HepG2 (cell line): ENCODE measurements around the gene NPS. TPM values are rescaled to one million over a fixed set of nuclear protein-coding genes. Genes with fewer than 3 reads are reported as not detected.
A peak's percentile ranks its signal among the peaks of the same experiment; 100 is the strongest.

Experiments
- ATAC-seq: fragments of 200-7000 bp; cut with Tn5 transposase; 3 replicates; pipeline ENCODE4 v1.9.1; 2020; ENCODE audit warnings: mild to moderate bottlenecking, moderate library complexity
- BruUV-seq: library from RNA; stranded (reverse); fragments of 400-500 nt; replicated peaks from 2 replicates; lab custom pipeline; 2021; lab: Mats Ljungman, UMichigan
- CTCF ChIA-PET: fragments of 300-600 bp; formaldehyde crosslinking; extraction: SDS; loops from one replicate; lab custom pipeline; 2021; ENCODE audit warnings: low total read pairs, inconsistent platforms, low intra/inter-chr PET ratio; lab: Yijun Ruan, JAX
- POLR2A ChIA-PET: fragments of 350-600 bp; sonication (Branson Sonifier 250); formaldehyde crosslinking; loops from one replicate; lab custom pipeline; 2020; ENCODE audit warnings: antibody characterized with exemption, inconsistent platforms; lab: Yijun Ruan, JAX
- DNase-seq: peaks from one replicate; pipeline ENCODE4 v3.0.0-alpha.2; 2015; ENCODE audit warnings: low spot score
- FAIRE-seq: peaks from 3 replicates; lab custom pipeline; 2011; peaks lifted over from hg19 to GRCh38; lab: Jason Lieb, UNC
- H2AFZ ChIP-seq: one replicate; pipeline ENCODE4 v1.6.1; 2011; ENCODE audit warnings: low read length, inconsistent platforms
- H3K27ac ChIP-seq: fragments of 300-600 bp; 3 replicates; pipeline ENCODE4 v1.8.0; 2011; ENCODE audit warnings: mixed run types, mild to moderate bottlenecking, mixed read lengths, low read length, inconsistent platforms; ENCODE audit not compliant: insufficient read depth; ENCODE audit errors: extremely low read length
- H3K27me3 ChIP-seq, 2 experiments: fragments of 200-600 bp in 1 of 2; 2 replicates in 1 of 2; 3 replicates in 1 of 2; pipeline versions ENCODE4 v1.6.0 to v1.8.0; 2011; ENCODE audit warnings: low read length in 2 of 2, mild to moderate bottlenecking in 2 of 2, moderate library complexity in 2 of 2, inconsistent platforms in 1 of 2; ENCODE audit not compliant: insufficient read depth in 2 of 2, control insufficient read depth in 1 of 2
- H3K36me3 ChIP-seq, 2 experiments: fragments of 200-600 bp in 1 of 2; replicated peaks in 1 of 2; 2 replicates in 1 of 2; 3 replicates in 1 of 2; pipeline versions ENCODE4 v1.5.1 to v1.8.0; 2011; ENCODE audit warnings: low read length in 2 of 2, inconsistent platforms in 1 of 2; ENCODE audit not compliant: insufficient read depth in 2 of 2, control insufficient read depth in 1 of 2
- H3K4me1 ChIP-seq: 2 replicates; pipeline ENCODE4 v1.5.1; 2012; ENCODE audit warnings: low read length, inconsistent platforms; ENCODE audit not compliant: insufficient read depth
- H3K4me2 ChIP-seq: 2 replicates; pipeline ENCODE4 v1.6.0; 2011; ENCODE audit warnings: low read depth, low read length, inconsistent platforms
- H3K4me3 ChIP-seq, 3 experiments: fragments of 200-600 bp in 1 of 3; sonication (generic), shearing (Covaris generic) in 1 of 3; replicated peaks in 1 of 3; 2 replicates each; pipeline ENCODE4 v1.5.1; 2011 to 2016; ENCODE audit warnings: low read length in 3 of 3, inconsistent platforms in 2 of 3, low read depth in 2 of 3, mild to moderate bottlenecking in 2 of 3, control low read depth in 1 of 3, mixed read lengths in 1 of 3; ENCODE audit not compliant: insufficient read depth in 1 of 3
- H3K79me2 ChIP-seq: one replicate; pipeline ENCODE4 v1.6.1; 2011; ENCODE audit warnings: low read length, inconsistent platforms; ENCODE audit not compliant: insufficient read depth
- H3K9ac ChIP-seq: 2 replicates; pipeline ENCODE4 v1.6.0; 2011; ENCODE audit warnings: mild to moderate bottlenecking, low read depth, low read length, inconsistent platforms; ENCODE audit not compliant: insufficient read depth
- H3K9me3 ChIP-seq: 2 replicates; pipeline ENCODE4 v1.5.1; 2012; ENCODE audit warnings: mild to moderate bottlenecking, low read length
- H4K20me1 ChIP-seq: 2 replicates; pipeline ENCODE4 v1.6.0; 2011; ENCODE audit warnings: inconsistent platforms, mild to moderate bottlenecking, low read length, moderate library complexity; ENCODE audit not compliant: insufficient read depth
- ARNTL ChIP-seq: sonication (generic); formaldehyde crosslinking; IDR thresholded peaks from 2 replicates; pipeline ENCODE4 v1.4.0; 2020; ENCODE audit warnings: mild to moderate bottlenecking, missing genetic modification reagents
- CHD2 ChIP-seq: IDR thresholded peaks from 2 replicates; pipeline ENCODE4 v1.6.1; 2011; ENCODE audit warnings: low read depth, low read length, improper control_type of control experiment
- KMT2A ChIP-seq: sonication (generic); formaldehyde crosslinking; IDR thresholded peaks from 2 replicates; pipeline ENCODE4 v1.4.0; 2020; ENCODE audit warnings: missing genetic modification reagents
- MED13 ChIP-seq: sonication (generic); formaldehyde crosslinking; IDR thresholded peaks from 2 replicates; pipeline ENCODE4 v1.5.0; 2020; ENCODE audit warnings: missing genetic modification reagents
- NCOA5 ChIP-seq: sonication (generic); formaldehyde crosslinking; IDR thresholded peaks from 2 replicates; pipeline ENCODE4 v1.4.0; 2020; ENCODE audit warnings: missing genetic modification reagents
- PRDM15 ChIP-seq: sonication (generic); formaldehyde crosslinking; IDR thresholded peaks from 2 replicates; pipeline ENCODE4 v1.4.0; 2020; ENCODE audit warnings: missing genetic modification reagents
- SIN3B ChIP-seq: fragments of 150-350 bp; IDR thresholded peaks from 2 replicates; pipeline ENCODE4 v1.6.1; 2014; ENCODE audit warnings: low read length
- TOE1 ChIP-seq: sonication (generic); formaldehyde crosslinking; IDR thresholded peaks from 2 replicates; pipeline ENCODE4 v1.4.0; 2020; ENCODE audit warnings: mild to moderate bottlenecking, missing genetic modification reagents
- ZNF44 ChIP-seq: sonication (generic); formaldehyde crosslinking; IDR thresholded peaks from 2 replicates; pipeline ENCODE4 v1.5.1; 2020; ENCODE audit warnings: mild to moderate bottlenecking, missing genetic modification reagents
- ZNF687 ChIP-seq: sonication (generic); formaldehyde crosslinking; IDR thresholded peaks from 2 replicates; pipeline ENCODE4 v1.5.1; 2020; ENCODE audit warnings: mild to moderate bottlenecking, missing genetic modification reagents, moderate library complexity
- ZNF781 ChIP-seq: sonication (generic); formaldehyde crosslinking; IDR thresholded peaks from 2 replicates; pipeline ENCODE4 v1.5.1; 2020; ENCODE audit warnings: borderline replicate concordance, mild to moderate bottlenecking, missing genetic modification reagents; ENCODE audit errors: not compliant biosample characterization
- WGBS: methylation state at CpG from one replicate; pipeline ENCODE4 v1.1.6; 2017; ENCODE audit warnings: low lambda C conversion rate; 5-methylcytosine and 5-hydroxymethylcytosine counted together
- in situ Hi-C: cut with HindIII; loops from 2 replicates; pipeline ENCODE4 v1.10.0; 2017; ENCODE audit warnings: low pct_unique_long_range_greater_than_20kb; ENCODE audit not compliant: extremely low pct_ligation_motif_present
- intact Hi-C: fragments of 100-400 bp; cut with micrococcal nuclease; formaldehyde crosslinking; loops from one replicate; pipeline ENCODE4 v1.10.0; 2022; ENCODE audit not compliant: unreplicated experiment
- polyA plus RNA-seq, 8 experiments: library from polyadenylated mRNA; depleted of rRNA in 3 of 8; stranded (reverse) in 7 of 8; unstranded in 1 of 8; fragments of >200 nt; fragmentation: Illumina TruSeq in 4 of 8; extraction: Trizol in 4 of 8; gene quantifications; 2 replicates each; pipeline versions ENCODE4 v1.2.1 to v1.2.3, GENCODE V29; 2011 to 2016; ENCODE audit warnings: low read depth in 4 of 8, missing spikeins in 1 of 8, mixed read lengths in 1 of 8; ENCODE audit not compliant: insufficient read depth in 1 of 8
- total RNA-seq, 5 experiments: library from RNA; depleted of rRNA; stranded (reverse); fragments of >200 nt; fragmentation: Illumina TruSeq; extraction: Trizol; gene quantifications; 2 replicates each; pipeline ENCODE4 v1.2.3, GENCODE V29; 2016; ENCODE audit warnings: low read depth in 1 of 5

Gene NPS
- total and polyA plus RNA-seq, 2 of the 13 experiments (the other 11 are each of a cell fraction or from before 2014, with no cell fraction given), result not detected

- no peak for TF ChIP-seq KMT2A (CRISPR knock-in tag)
- no peak for TF ChIP-seq ZNF687 (CRISPR knock-in tag)
- TF ChIP-seq SIN3B, result no peak
- no peak for TF ChIP-seq TOE1 (CRISPR knock-in tag)
Measured at GRCh38 chr10:127553417-127553816, 4.3 kb downstream of the NPS start (continued).

GRCh38 chr10:127556916-127557315 is 7.8 kb downstream of the NPS start:
- in situ Hi-C loops (no loop called here), intact Hi-C loops (no loop called here)
- no peaks in the 10 kb centered on the region for H3K9me3 ChIP-seq
- ChIA-PET POLR2A (no interaction called here), CTCF (no interaction called here)
- H3K27me3 ChIP-seq, result no peaks in the 10 kb centered on the region; a peak in 1 of 5 replicates
- BruUV-seq, result no TSS peak
- H3K4me1 ChIP-seq, result no peaks in the 10 kb centered on the region
- FAIRE-seq, result no peak
- no peaks in the 10 kb centered on the region for H3K79me2 ChIP-seq
- no peak overlapping the region for H3K9ac ChIP-seq
- no peak overlapping the region for H3K27ac ChIP-seq
- H3K4me3 ChIP-seq, result no peak overlapping the region
- H4K20me1 ChIP-seq, result no peaks in the 10 kb centered on the region
- no peak for DNase-seq
- no peak overlapping the region for H3K4me2 ChIP-seq
- ATAC-seq, result peak; percentile 29; the same call in 1 of the 3 replicates
- no peaks in the 10 kb centered on the region for H3K36me3 ChIP-seq
- H2AFZ ChIP-seq, result no peak overlapping the region
- WGBS, result under 1% methylated on average over 11 of the region's 11 CpGs
- TF ChIP-seq ZNF781 (CRISPR knock-in tag) (no peak), ARNTL (CRISPR knock-in tag) (no peak), ZNF44 (CRISPR knock-in tag) (no peak), NCOA5 (CRISPR knock-in tag) (no peak), MED13 (no peak), PRDM15 (CRISPR knock-in tag) (peak; percentile 70), CHD2 (no peak)
